Measurements from ENCODE around the gene R3HDM1.
"Not testable (repeated sequence)": the region's sequence is repeated elsewhere in the genome, so short reads cannot be mapped to it uniquely, and the experiment has no call there.

Gene R3HDM1

GRCh38 chr2:135647836-135648579, 116.7 kb downstream of the R3HDM1 start:
- DNase-seq, result no peak

- no peak for DNase-seq
Observed at GRCh38 chr2:135650721-135651120, 119.4 kb downstream of the R3HDM1 start.

- no peak for DNase-seq
Observed at GRCh38 chr2:135651717-135652116, 120.4 kb downstream of the R3HDM1 start.

GRCh38 chr2:135654239-135654638, 123.0 kb downstream of the R3HDM1 start:
- not testable (repeated sequence) for DNase-seq

GRCh38 chr2:135657806-135658582, 126.7 kb downstream of the R3HDM1 start:
- DNase-seq, result no peak

GRCh38 chr2:135662088-135662487, 130.8 kb downstream of the R3HDM1 start:
- no peak for DNase-seq

- no peak for DNase-seq
Observed at GRCh38 chr2:135663148-135663700, 131.9 kb downstream of the R3HDM1 start.

GRCh38 chr2:135664623-135665068, 133.4 kb downstream of the R3HDM1 start:
- no peak for DNase-seq

- no peak for DNase-seq
Observed at GRCh38 chr2:135667045-135667444, 135.8 kb downstream of the R3HDM1 start.

- no peak for DNase-seq
Observed at GRCh38 chr2:135674453-135674852, 143.2 kb downstream of the R3HDM1 start.

- no peak for DNase-seq
Observed at GRCh38 chr2:135676031-135676430, 144.7 kb downstream of the R3HDM1 start.

- no peak for DNase-seq
Observed at GRCh38 chr2:135679125-135679524, 147.8 kb downstream of the R3HDM1 start.

- no peak for DNase-seq
Observed at GRCh38 chr2:135685361-135685760, 154.1 kb downstream of the R3HDM1 start.

- DNase-seq, result no peak
Observed at GRCh38 chr2:135688978-135689377, 157.7 kb downstream of the R3HDM1 start.

- no peak for DNase-seq
Observed at GRCh38 chr2:135689679-135690078, 158.4 kb downstream of the R3HDM1 start.

GRCh38 chr2:135694711-135695110, 163.4 kb downstream of the R3HDM1 start:
- no peak for DNase-seq

- no peak for DNase-seq
Observed at GRCh38 chr2:135698838-135699237, 167.6 kb downstream of the R3HDM1 start.

- no peak for DNase-seq
Observed at GRCh38 chr2:135701442-135701841, 170.2 kb downstream of the R3HDM1 start.

GRCh38 chr2:135703300-135703699, 172.0 kb downstream of the R3HDM1 start:
- no peak for DNase-seq

- DNase-seq, result not testable (repeated sequence)
Observed at GRCh38 chr2:135704075-135704474, 172.8 kb downstream of the R3HDM1 start.

GRCh38 chr2:135708159-135708558, 176.9 kb downstream of the R3HDM1 start:
- DNase-seq, result no peak

GRCh38 chr2:135709992-135710391, 178.7 kb downstream of the R3HDM1 start:
- peak in 1 of 2 experiments; percentile 7 for DNase-seq

- DNase-seq, result not testable (repeated sequence)
Observed at GRCh38 chr2:135715086-135715485, 183.8 kb downstream of the R3HDM1 start.
